Hematopoietic multipotent progenitor cell treated with erythropoietin and hydrocortisone succinate and interleukin-3 and kit ligand, for 15 days (in vitro differentiated cells): ENCODE data around the gene MOGAT3.

Experiments
- DNase-seq: peaks from one replicate; pipeline ENCODE4 v3.0.0-alpha.2; 2015; ENCODE audit warnings: low spot score

MOGAT3 gene

GRCh38 chr7:101172005-101172853 lies 28.6 kb downstream of the MOGAT3 start:
- DNase-seq = no peak

GRCh38 chr7:101171442-101171837 lies 29.4 kb downstream of the MOGAT3 start:
- no peak for DNase-seq

GRCh38 chr7:101170617-101171441 lies 30.0 kb downstream of the MOGAT3 start:
- no peak for DNase-seq

GRCh38 chr7:101169838-101170551 lies 30.8 kb downstream of the MOGAT3 start:
- peak; percentile 72 for DNase-seq

GRCh38 chr7:101169110-101169837 lies 31.6 kb downstream of the MOGAT3 start:
- DNase-seq = no peak

- no peak for DNase-seq
Observed at GRCh38 chr7:101168412-101169049, 32.3 kb downstream of the MOGAT3 start.

GRCh38 chr7:101167645-101168411 lies 33.0 kb downstream of the MOGAT3 start:
- DNase-seq = no peak

- no peak for DNase-seq
Observed at GRCh38 chr7:101166909-101167644, 33.8 kb downstream of the MOGAT3 start.

GRCh38 chr7:101166648-101166908 lies 34.3 kb downstream of the MOGAT3 start:
- DNase-seq = no peak

GRCh38 chr7:101165958-101166647 lies 34.7 kb downstream of the MOGAT3 start:
- no peak for DNase-seq

GRCh38 chr7:101165075-101165957 lies 35.5 kb downstream of the MOGAT3 start, which contains the start of gene VGF:
Gene VGF, minus strand, starts transcription at chr7:101165569. Its CDS starts 726 bp downstream, at chr7:101164843.
- peak; percentile 87 for DNase-seq

- no peak for DNase-seq
Observed at GRCh38 chr7:101164071-101164840, 36.6 kb downstream of the MOGAT3 start.

GRCh38 chr7:101163279-101164070 lies 37.4 kb downstream of the MOGAT3 start:
- no peak for DNase-seq

- DNase-seq = no peak
Observed at GRCh38 chr7:101162551-101163278, 38.1 kb downstream of the MOGAT3 start.

GRCh38 chr7:101161692-101162471 lies 39.0 kb downstream of the MOGAT3 start:
- no peak for DNase-seq
